Measurements from ENCODE around the gene SHROOM3.

GRCh38 chr4:76527666-76528065, 92.6 kb downstream of the SHROOM3 start:
- TF ChIP-seq CTCF (IDR thresholded peaks at IDR 0.05; ENCODE audit: low read depth, low read length) (no peak), MAX (IDR thresholded peaks at IDR 0.05; ENCODE audit: low read depth, low read length) (no peak), POLR2A (IDR thresholded peaks at IDR 0.05; ENCODE audit: extremely low read depth, insufficient read length) (no peak)

Data from NB4 (cell line).